AG08395 (cell line): ENCODE results near the gene ALS2CL.

ENCODE experiments used
- DNase-seq: peaks from one replicate; pipeline ENCODE4 v3.0.0; 2012; ENCODE audit warnings: mixed read lengths, low spot score

ALS2CL gene

GRCh38 chr3:46702246-46703012, 8.9 kb upstream of the ALS2CL start:
- DNase-seq: no peak

GRCh38 chr3:46701181-46701939, 7.9 kb upstream of the ALS2CL start, which contains the start of gene TMIE:
Gene TMIE, plus strand, starts transcription at chr3:46701392. Its CDS starts 96 bp downstream, at chr3:46701488.
- no peak for DNase-seq

- DNase-seq: peak; percentile 22
These were observed 7.3 kb upstream of the ALS2CL start for GRCh38 chr3:46700772-46701171.

DNA sequence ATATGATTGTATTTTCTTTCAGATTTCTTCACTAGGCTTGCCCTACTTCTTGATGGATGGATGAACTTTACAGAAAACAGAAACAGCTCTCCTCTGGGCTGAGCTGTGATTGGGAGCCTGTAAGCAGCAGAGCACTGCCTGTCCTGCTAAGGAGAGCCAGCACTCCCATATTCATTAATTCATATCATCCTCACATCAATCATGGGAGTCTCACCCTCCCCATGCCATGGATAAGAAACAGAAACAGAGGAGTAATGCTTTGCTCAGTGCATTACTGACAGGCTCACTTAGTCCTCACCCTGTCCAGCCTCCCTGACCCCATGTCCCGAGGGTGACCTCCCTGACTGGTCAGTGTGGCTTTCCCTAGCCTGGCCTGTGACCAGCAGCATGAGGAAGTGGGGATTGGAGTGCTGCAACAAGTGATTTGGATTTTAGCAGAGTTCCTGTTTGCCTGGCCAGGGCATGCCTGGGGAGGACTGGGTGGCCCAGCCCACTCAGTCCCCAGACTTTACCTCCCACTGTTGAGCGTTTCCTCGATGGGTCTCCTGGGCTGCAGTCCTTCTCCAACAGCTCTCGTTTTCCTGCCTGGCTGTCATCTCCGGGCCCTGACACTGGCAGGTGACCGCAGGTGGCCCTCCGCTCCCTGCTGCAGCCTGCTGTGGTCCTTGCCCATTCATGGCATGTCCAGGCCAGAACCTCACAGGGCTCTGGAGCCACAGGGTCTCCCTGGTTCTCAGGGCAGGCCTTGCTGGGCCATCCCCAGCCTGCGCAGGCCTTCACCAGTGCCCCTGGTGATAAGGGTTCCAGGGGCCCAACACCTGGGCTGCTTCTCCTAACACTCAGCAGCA, 6.4 kb upstream of the ALS2CL start:
- no peak for DNase-seq

DNA sequence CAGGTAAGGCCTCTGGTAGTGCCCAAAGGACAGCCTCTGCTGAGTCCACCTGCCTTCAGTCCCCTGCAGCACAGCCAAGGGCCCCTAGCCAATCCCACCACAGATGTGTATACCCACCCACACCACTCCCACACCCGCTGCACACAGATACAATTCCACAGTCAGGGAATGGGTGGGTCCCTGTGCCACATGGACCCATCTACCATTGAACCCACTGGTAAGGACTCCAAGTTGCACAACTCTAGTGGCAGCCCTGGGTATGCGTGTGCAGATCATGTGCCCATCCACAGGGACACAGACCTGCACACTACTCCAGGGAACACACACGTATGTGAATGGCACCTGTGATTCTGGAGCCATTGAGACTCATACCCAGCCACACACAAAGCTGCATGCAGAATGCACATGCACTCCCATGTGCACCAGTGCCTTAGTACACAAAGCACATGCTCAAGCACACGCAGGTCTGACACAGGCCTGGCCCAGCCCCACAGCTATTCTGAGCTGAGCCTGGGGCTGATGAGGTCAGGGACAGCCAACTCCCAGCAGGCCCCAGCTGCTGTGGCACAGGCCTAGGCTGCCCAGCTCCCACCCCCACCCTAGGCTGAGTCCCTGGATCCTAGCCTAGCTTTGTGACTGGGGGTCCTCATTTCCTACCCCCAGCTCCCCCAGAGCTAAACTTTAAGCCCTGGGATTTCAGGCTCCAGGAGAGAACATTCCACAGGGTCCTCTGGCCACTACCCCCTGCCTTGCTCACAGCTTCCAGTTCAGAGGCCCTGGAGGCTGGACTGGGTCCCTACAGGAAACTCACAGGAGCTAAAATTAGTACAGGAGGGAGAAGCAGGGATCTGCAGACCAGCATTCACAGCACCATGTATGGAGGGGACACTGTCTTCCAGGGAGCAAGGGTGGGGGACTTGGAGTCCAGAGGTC, 2.7 kb upstream of the ALS2CL start:
- DNase-seq: peak; percentile 65

DNA sequence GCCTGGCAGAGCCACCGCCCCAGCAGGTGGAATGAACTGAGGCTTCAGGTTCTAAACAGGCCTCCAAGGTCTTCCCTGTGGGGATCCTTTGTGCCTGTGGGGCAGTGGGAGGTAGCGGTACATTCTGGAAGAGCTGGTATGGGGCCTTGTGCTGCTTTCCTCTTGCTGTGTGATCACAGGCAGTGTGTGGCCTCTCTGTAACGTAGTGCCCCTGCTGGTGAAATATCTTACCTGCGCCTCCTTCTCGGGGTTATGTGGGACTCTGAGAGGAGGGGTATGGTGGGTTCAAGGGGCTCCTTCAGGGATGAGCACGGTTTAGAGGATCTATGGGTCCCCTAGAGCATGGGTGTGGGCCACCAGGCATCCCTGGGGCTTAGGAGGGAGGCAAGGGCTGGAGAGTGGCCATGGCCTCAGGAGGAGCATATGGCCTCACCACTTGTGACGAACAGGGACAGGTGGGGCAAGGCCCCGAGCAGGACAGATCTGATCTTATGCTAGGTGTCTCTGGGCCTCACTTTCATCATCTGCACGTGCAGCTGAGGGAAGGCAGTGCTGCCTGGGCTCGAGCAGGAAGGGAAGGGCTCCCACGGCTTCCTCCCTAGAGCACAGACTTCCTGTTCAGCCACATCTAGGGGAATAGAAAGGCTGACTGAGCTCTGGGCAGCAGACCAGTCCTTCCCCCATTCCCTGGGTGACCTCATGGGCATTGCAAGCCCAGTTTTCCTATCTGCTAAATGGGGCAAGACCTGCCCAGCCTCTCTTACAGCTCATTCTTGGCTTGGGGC, 1.9 kb upstream of the ALS2CL start:
- DNase-seq: no peak

GRCh38 chr3:46694520-46694919, 1.0 kb upstream of the ALS2CL start:
- no peak for DNase-seq

- peak; percentile 43 for DNase-seq
These were observed 380 bp upstream of the ALS2CL start for GRCh38 chr3:46693892-46694226.

GRCh38 chr3:46692566-46692990, 901 bp downstream of the ALS2CL start:
- DNase-seq: no peak

DNA sequence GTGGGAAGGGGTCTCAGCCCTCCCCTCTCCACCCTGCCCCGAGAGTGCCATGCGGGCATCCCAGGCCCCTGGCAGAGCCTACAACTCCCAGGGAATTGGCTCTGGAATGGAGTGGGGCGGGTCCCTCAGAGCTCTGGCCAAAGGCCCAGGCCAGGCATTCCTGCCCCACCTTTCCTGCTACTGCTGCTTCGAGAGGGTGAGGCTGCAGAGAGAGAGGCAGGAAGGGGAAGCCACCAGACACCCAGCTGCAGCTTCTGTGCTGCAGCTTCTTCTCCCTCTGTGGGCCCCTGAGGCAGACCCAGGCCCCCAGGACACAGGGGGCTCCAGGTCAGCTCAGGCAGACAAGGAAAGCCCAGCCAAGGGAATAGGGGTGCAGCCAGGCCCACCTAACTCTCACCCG, 2.7 kb downstream of the ALS2CL start:
- DNase-seq: peak; percentile 22

GRCh38 chr3:46685446-46685845, 8.0 kb downstream of the ALS2CL start:
- no peak for DNase-seq

DNA sequence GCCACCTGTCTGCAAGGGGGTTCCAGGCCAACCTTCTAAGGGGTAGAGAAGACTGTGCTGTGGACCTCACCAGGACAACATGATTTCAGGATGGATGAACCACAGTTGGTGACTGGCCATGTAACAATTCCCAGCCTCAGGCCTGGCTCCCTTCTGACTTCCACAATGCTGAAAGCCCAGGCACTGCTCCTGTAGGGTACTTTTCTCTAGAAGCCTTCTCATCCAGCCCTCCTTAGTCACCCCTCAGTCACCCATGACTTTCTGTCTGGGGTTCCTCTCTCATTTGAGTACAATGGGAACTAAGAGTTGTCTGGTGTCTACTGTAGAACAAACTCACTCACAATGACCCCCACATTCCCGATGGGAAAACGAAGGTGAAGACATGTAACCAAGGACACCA, 8.6 kb downstream of the ALS2CL start:
- no peak for DNase-seq

DNA sequence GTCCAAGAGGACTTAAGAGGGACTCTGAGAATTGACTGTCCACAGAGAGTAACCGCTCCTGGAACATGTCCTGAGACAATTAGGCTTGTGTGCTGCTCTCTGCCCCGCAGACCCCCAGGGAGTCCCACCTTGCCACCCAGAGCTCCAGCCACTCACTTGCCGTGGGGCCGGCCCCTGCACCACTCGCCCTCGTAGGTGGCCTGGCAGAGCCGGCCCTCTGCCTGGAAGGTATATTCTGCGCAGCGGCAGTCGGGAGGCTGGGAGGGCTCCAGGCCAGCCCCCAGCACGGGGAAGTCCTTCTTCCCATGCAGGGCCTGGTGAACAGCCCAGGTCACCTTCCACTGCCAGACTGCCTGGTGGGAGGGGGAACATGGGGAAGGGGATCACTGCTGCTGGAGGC, 10.5 kb downstream of the ALS2CL start:
- no peak for DNase-seq

DNA sequence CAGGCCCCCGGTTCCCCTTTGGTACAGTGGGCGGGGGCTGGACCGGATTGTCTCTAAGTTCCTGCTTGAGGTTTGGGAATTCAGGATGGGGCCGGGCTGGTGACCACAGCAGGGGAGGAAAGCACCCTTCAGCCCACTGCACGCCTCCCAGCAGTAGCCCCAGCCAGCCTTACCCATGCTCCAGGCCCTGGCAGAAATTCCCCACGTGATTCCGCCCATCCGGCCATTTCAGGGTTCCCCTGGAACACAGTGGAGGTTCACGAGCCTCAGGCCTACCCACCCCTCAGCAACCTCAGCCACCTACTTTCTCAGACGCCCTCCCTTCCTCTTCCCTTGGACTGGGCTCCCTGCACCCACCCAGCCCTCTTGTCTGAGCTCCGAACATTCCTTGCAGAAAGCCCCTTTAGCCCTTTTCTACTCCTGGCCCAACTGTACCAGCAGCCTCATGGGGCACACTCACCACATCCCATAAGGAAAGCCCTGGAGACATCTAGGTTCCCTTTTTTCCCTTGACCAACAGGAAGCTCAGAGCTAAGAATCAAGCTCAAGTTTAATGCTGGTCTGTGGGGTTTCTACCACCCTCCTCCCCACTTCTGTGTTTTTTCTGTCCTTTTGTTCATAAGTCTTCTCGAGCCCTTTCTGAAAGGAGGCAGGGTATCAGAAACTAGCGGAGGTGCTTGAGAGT, 11.5 kb downstream of the ALS2CL start:
- DNase-seq: no peak

DNA sequence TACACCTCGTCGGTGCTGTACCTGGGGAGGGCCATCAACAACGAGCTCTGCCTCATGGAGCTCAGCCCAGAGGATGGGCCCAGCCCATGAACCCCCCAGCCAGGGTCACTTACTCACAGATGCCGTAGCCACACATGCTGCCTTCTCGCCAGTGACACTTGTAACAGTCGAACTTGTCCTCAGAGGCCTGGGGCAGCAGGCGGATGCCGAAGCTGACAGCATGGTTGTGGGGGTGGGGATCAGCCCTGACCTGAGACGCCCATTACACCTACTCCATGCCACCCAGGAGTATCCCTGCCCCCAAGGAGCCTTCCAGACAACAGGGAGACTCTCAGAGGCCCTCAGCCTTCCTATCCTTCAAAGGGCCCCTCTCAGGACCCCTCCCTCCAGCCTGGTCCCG, 12.1 kb downstream of the ALS2CL start:
- DNase-seq: no peak

DNA sequence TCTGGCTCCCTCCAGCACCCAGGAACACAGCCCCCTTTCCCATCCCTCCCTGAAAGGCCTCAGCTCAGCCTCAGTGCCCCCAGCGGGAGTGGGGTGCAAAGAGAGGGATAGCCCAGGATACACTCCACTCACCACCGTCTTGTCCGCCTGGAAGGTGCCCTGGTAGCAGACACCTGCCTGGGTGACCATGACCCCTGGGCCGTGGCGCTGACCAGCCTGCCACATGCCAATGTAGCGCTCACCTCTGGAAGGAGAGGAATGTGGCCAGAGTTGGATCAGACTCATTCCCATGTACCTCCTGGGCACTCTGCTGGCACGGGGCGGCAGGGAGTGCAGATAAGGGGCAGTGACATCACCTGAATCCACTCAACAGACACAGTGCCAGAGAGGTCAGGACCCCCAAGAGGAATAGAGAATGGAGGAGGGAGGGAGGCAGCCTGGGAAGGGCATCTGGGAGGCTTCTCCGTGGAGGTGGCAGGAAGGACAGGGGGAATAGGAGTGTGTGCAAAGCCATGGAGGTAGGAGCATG, 13.1 kb downstream of the ALS2CL start:
- no peak for DNase-seq

GRCh38 chr3:46679681-46680080, 13.8 kb downstream of the ALS2CL start:
- no peak for DNase-seq

GRCh38 chr3:46678280-46678679, 15.2 kb downstream of the ALS2CL start:
- DNase-seq: no peak

- DNase-seq: no peak
These were observed 16.1 kb downstream of the ALS2CL start for GRCh38 chr3:46677411-46677726.
